ENCODE data around the gene AP2B1.
"Not testable (repeated sequence)": the region's sequence is repeated elsewhere in the genome, so short reads cannot be mapped to it uniquely, and the experiment has no call there.

The AP2B1 gene

GRCh38 chr17:35587074-35587961 is at the start of gene AP2B1:
TSS of gene AP2B1 (plus strand) at chr17:35587322. CDS start at chr17:35594031, 6,709 bp downstream.
- peak; percentile 99 for DNase-seq

DNA sequence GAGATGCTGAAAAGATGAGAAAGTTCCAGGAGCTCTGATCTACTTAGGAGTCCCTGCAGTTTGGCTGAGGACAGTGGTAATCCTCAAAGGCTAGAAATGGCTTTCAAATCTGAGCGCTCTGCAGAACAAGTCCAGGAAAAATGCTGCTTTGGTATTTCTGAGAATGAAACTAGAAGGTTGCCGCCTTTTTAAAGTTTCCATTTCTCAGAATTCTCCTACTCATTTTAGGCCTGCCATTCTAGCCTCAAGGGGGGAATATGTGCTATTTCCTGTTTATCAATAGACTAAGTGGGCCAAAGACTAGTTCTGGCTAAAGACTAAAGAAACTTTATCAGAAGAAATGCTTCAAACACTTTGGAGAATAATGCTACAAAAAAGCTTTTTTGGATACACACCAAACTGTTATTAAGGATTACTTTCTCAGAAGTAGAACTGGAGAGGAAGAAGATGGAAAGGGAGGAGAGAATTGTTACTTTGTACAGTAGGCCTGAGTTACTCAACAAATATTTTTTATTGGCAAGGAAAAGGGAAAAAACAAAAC is 49.5 kb upstream of the AP2B1 start, which contains the start of gene SLFN12L:
Gene SLFN12L, minus strand, starts transcription at position 78 of the 541 bp plus-strand sequence. CDS start 15,314 bp downstream, outside the sequence.
- no peak for DNase-seq

DNA sequence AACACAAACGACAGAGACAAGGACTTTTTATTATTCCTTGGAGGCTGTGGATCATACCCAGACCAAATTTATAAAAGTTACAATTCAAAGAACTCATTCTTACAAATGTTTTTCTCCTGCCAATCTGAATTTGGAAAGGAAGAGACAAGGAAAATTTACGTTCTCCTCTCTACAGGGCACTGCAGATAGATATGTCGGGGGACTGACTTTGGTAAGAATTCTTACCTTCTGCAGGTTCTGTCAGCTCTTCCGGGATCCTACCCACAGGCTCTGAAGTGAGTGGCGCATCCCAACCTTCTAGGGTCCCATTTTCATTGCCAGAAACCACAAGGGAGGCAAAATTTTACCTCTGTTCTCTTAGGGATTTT is 47.5 kb upstream of the AP2B1 start:
- no peak for DNase-seq

GRCh38 chr17:35540589-35541404 is 46.3 kb upstream of the AP2B1 start:
- DNase-seq = no peak

DNA sequence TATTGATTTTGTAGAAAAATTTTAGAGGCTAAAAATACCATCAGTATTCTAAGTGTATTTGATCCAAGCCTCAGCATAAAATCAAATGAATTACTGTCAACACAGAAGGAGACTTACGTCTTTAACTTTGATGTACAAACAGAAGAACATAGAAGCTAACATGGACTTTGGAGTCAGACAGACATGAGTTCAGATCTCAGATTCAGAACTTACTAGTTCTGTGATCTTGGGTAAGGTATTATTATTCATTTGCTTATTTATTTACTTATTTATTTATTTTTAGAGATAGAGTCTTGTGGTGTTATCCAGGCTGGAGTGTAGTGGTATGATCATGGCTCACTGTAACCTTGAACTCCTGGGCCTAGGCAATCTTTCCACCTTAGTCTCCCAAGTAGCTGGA is 45.7 kb upstream of the AP2B1 start:
- no peak for DNase-seq

DNA sequence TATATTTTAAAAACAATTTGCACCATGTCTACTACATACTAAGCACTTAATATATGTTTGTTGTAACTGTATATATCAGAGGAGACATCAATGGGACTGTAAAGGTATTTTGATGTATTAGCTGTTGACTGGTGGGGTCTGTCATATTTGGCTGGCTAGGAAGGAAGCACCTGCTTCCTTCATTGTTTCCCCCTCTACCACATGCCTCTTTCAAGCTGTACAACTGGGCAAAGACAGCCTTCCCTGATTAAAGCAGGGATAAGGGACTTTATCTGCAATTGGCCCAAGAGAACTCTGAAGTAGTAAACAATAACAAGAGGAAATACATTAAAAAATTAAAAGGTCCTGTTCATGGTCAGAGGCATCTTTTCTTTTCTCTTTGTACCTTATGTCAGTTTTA is 44.1 kb upstream of the AP2B1 start:
- no peak for DNase-seq

DNA sequence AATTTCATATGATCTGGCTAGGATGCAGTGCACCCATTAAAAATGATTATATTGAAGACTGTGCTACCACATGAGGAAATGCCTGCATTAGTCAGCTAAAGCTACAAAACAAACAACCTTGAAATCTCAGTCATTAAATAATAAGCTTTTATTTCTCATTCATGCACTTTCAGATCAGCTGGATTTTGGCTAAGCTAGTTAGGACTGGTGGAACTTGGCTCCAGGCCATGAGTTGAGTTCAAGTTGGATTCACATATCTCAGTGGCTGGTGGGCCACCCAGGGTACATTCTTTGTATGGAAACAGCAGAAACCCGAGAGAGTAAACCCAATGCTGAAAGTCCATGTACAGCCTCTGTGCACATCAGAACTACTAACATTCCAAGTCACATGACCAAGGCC is 43.3 kb upstream of the AP2B1 start:
- no peak for DNase-seq

GRCh38 chr17:35545150-35545549 is 42.0 kb upstream of the AP2B1 start:
- DNase-seq = no peak

DNA sequence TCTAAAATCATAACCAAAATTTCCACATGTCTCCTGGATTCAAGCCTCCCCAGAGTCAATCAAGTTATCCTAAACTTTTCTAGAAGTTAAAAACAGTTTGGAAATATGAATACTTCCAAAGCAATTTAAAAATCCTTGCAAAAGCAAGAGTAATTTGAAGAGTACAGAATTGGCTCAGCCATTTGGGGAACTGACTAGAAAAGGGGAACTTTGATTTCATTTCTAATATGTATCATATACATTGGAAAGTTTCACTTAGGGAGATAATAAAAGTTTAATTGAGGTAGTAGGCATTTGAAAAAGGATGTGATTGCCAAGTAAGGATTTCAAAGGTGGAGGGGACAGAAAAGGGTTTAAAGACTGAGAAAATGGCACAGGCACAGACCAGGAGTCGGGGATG is 40.6 kb upstream of the AP2B1 start:
- no peak for DNase-seq

DNA sequence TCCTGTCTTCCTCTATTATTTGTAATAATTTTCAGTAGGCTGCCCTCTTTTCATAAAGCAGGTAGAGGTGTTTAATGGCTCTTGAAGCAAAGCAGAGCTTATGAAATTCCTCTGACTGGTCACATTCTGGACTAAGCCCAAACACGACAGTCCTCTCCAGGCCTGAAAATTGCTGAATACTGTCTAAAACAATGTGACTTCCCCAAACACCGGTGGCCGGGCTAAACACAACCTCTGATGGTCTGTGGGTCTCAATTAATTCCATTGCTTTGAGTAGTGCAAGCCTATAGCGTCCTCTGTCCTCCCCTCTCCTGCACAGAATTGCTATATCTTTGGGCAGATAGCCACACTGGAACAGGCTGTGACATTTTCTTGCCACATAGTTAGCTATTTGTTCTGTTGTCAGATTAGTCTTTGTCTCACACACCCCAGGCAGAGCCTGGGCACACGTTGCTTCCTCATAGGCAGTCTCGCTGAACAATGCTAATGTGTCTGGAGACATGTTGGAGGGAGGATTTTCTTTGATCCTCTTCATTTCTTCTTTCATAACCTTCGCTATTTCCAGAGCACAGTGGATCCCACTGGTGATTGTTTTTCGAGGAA is 38.8 kb upstream of the AP2B1 start:
- DNase-seq = no peak

- DNase-seq = no peak
These were observed 38.1 kb upstream of the AP2B1 start for GRCh38 chr17:35548978-35549377.

- no peak for DNase-seq
These were observed 33.8 kb upstream of the AP2B1 start for GRCh38 chr17:35553310-35553709.

DNA sequence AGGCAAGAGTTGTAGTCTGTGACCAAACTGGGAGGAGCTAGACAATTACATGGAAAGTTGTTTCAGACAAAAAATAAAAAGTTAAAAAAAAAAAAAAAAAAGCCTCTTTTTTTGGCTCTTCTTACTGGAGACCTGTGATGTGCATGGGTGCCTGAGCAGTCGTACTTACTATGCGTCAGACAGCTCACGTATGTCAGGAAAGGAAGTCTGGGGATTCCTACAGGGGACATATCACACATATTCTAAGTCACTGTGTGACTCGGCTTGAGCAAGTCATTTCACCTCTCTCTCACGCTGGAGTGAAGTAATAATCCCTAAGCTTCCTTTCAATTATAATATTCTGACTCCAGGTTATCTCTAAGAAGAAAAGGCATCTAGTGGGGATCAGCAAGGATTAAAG is 32.5 kb upstream of the AP2B1 start:
- no peak for DNase-seq

DNA sequence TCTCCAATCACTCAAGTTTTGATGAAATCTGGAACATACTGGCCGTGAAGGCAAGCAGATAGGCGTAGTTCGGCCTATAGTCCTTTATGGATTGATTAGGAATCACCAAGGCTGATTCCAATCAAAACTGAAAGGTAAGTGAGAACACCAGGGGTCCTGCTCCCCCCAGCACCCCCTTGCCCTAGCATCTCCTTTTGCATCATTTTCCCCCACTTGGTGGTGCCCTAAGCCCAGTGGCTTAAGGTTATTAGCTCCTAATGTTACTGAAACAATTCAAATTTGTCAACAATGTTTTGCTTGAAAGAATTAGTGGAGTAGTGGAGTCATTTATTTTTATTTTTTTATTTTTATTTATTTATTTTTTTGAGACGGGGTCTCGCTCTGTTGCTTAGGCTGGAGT is 31.4 kb upstream of the AP2B1 start:
- no peak for DNase-seq

DNA sequence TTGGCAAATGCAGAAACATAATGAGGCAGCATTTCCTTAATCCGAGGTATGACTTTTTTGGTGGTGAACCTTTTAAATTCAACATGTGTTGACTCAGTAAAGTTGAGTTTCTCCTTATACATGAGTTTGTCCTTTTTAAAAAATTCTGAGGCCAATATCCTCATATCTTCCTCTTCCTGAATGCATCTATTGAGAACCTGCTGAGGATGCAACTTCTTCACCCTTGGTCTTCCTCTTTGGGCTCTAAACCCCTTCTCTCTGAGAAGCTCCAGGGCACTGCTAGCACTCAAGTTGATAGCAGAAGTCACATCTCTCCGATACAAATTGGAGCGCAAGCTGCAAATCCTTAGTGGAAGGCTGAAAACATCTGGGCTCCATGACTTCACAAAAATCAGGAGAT is 29.8 kb upstream of the AP2B1 start:
- DNase-seq = no peak

- DNase-seq = no peak
These were observed 27.5 kb upstream of the AP2B1 start for GRCh38 chr17:35559495-35560210.

DNA sequence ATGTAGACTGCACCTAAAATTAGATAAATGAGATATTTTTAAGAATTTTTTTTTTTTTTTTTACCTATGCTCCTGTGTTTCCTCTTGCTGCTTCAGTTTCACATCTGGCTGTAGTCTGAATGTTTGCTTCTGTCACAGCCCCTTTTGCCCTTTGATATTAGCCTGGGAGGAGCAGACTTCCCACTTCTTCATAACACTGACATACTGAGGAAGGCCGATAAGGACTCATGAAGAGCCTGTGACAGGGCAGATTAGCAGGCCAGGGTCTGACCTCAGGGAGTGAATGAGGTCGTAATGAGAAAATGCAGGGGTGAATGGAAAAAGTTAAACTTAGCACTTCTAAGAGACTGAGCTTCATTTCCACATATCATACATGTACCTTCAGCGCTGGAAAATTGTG is 26.4 kb upstream of the AP2B1 start, which contains the start of gene SLFN14:
Gene SLFN14, minus strand, starts transcription at position 117 of the 400 bp plus-strand sequence. CDS start 2,757 bp downstream, outside the sequence.
- DNase-seq = no peak

DNA sequence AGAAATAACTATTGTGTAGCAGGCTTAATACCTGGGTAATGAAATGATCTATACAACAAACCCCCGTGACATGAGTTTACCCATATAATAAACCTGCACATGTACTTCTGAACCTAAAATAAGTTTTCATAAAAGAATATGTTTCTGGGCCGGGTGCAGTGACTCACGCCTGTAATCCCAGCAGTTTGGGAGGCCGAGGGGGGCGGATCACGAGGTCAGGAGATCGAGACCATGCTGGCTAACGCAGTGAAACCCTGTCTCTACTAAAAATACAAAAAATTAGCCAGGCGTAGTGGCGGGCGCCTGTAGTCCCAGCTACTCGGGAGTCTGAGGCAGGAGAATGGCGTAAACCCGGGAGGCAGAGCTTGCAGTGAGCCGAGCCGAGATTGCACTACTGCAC is 23.9 kb upstream of the AP2B1 start:
- not testable (repeated sequence) for DNase-seq

GRCh38 chr17:35566968-35567367 is 20.2 kb upstream of the AP2B1 start:
- DNase-seq = no peak

DNA sequence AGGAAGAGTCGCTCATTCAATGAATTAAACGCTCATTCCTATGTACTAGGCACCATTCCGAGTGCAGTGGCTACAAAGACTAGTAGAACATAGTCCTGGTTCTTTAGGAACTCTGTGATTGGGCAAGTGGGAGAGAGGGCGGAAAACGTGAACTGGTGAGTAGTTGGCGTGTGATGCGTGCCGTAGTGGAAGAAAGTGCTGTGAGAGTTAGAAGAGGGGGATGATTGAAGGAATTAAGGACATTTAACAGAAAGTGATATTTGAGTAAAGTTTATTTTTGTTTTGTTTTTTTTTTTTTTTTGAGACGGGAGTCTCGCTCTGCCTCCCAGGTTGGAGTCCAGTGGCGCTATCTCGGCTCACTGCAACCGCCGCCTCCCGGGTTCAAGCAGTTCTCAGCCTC is 18.6 kb upstream of the AP2B1 start:
- no peak for DNase-seq

DNA sequence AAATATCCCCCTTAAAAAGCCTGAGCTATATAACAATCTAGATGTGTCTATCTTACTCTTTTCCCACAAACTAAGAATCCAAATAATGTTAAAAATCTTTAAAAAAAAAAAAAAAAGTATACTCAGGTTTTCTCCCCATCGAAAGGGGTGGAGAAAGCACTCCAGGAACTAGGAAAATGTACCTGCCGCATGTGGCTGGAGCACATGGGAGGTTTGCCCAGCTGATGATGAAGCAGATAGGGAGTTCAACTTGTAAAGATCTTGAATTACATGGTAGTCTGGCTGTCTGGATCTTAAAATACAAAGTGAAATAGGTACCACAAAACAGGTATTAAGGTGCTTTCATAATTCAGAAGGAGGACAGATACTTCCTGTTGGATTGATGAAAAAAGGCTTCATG is 17.7 kb upstream of the AP2B1 start:
- no peak for DNase-seq

DNA sequence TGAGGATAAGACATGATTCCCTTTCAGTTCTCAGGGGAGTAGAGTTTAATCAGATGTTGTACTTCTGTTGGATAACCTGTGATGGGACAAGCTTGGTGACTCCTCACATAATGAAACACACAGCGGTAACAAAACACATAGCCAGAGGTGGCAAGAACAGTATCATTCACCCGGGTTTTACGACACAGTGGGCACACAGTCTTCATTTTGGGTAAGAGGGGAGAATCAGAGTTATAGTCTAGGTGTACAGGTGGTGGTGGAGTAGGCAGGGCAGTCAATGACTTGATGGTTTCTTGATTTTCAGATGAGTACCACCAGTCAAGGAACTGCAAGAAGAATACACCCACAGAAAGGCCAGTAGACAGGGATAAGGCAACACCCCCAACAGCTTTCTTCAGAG is 11.4 kb upstream of the AP2B1 start:
- no peak for DNase-seq

DNA sequence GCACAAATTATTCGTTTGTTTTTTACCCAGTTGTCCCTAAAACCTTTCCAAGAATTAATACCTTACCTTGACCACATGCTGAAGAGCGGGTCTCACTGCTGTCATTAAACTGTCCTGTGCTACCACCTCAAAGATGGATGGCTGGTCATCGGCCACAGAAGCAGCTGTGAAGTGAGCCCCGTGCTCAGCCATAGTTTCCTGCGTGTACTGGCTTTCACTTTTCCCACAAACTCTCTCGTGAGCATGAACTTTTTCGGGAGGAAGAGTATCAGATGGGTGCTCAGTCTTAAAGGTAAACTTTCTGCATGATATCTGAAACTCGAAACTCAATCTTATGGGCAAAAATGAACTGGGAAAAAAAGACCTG is 9.3 kb upstream of the AP2B1 start:
- DNase-seq = no peak

Measured in retina (tissue), 1 donor.